ENCODE results near the gene SLC39A11.

DNA sequence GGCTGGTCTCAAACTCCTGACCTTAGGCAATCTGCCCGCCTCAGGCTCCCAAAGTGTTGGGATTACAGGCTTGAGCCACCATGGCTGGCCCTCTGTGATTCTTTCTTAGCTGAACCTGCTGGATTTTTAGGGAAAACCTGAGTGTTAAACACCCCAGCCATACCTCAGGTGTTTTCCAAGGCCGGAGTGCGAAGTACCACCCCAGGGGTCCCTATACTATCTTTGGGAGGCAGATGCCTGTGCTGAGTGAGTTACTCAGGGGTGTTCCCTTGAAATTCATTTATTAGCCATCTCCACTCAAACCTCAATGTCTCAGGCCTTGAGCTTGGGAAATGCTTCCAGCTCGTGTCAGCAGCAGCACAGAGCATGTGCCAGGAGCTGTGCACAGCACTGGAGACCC is 432.7 kb downstream of the SLC39A11 start:
- TF ChIP-seq, protein P1, sequence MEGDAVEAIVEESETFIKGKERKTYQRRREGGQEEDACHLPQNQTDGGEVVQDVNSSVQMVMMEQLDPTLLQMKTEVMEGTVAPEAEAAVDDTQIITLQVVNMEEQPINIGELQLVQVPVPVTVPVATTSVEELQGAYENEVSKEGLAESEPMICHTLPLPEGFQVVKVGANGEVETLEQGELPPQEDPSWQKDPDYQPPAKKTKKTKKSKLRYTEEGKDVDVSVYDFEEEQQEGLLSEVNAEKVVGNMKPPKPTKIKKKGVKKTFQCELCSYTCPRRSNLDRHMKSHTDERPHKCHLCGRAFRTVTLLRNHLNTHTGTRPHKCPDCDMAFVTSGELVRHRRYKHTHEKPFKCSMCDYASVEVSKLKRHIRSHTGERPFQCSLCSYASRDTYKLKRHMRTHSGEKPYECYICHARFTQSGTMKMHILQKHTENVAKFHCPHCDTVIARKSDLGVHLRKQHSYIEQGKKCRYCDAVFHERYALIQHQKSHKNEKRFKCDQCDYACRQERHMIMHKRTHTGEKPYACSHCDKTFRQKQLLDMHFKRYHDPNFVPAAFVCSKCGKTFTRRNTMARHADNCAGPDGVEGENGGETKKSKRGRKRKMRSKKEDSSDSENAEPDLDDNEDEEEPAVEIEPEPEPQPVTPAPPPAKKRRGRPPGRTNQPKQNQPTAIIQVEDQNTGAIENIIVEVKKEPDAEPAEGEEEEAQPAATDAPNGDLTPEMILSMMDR (IDR thresholded peaks at IDR 0.05; ENCODE audit: low read depth, low read length): no peak
- no peak for TF ChIP-seq EZH2phosphoT487 (IDR thresholded peaks at IDR 0.05; ENCODE audit: low read depth)

All from OCI-LY3 (cell line).